ENCODE measurements around the gene SRBD1. TPM values are rescaled to one million over a fixed set of nuclear protein-coding genes. Genes with fewer than 3 reads are reported as not detected.

SRBD1 gene
- total and polyA plus RNA-seq, 2 experiments from 2014 or later, result 8.1 to 19.2 TPM

DNA sequence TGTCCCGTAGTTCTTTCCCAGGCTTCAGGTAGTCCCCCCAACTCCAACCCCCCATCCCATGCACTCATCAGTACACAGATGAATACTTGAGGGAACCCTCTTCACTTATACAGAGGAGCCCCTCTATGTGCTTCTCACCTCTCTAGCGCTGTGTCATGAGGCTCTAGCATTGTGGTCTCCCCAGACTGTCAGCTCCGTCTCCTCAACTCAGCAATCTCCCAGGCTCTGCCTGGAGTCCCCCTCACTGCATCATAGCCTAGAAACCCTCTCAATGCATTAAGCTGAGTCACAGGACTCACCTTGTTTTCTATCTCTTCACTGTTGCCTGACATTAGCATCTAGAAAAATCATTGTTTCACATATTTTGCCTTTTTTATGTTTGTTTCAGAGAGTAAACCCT lies 20.3 kb upstream of the SRBD1 start:
- in situ Hi-C loops (cut with MboI), result no loop called here
- TF ChIP-seq EZH2 (IDR thresholded peaks at IDR 0.05; ENCODE audit: insufficient read depth, poor library complexity, severe bottlenecking) (no peak), EZH2phosphoT487 (IDR thresholded peaks at IDR 0.05; ENCODE audit: insufficient read depth, low read depth) (no peak)
- Histone ChIP-seq H3K79me2 (ENCODE audit: insufficient read depth) (no peaks in the 10 kb centered on the region), H3K4me3 (no peak overlapping the region), H3K9me2 (ENCODE audit: insufficient read depth) (no peaks in the 10 kb centered on the region), H3K4me1 (ENCODE audit: insufficient read depth) (no peaks in the 10 kb centered on the region), H3K9me3 (ENCODE audit: low read depth) (no peaks in the 10 kb centered on the region), H3K9ac (no peak overlapping the region), H3K27me3 (replicated peaks; ENCODE audit: insufficient read depth) (no peaks in the 10 kb centered on the region), H3K27ac (no peak overlapping the region), H2AFZ (no peak overlapping the region), H3K4me2 (ENCODE audit: unreplicated experiment) (no peak overlapping the region), H3K36me3 (ENCODE audit: low read depth) (no peaks in the 10 kb centered on the region), H4K20me1 (ENCODE audit: insufficient read depth) (no peaks in the 10 kb centered on the region), H3F3A (ENCODE audit: insufficient read depth) (no peaks in the 10 kb centered on the region)
- DNase-seq, result no peak
- WGBS, 2 experiments (ENCODE audit: low coverage in 1 of 2, low lambda C conversion rate in 2 of 2, missing lambda C conversion rate in 2 of 2), result 85 to 91% methylated on average over 3 of the region's 3 CpGs

DNA sequence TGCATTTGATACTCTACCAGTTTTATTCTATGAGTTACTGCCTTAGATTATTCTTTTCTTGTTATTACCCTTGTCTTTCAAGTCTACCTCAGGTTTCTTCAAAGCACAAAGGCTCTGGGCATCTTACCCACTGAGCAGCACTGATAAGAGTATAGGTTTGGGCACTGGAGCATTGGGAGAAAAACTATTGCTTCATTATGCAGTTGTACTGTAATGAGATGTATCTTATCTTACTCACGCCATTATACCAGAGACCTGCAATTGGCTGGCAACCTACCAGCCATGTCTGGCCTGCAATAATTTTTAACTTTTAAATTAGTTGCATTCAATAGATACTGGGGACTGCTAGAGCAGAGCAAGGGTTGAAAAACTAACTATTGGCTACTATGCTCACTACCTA lies 18.9 kb upstream of the SRBD1 start:
- Histone ChIP-seq H2AFZ (no peak overlapping the region), H3K27me3 (replicated peaks; ENCODE audit: insufficient read depth) (no peaks in the 10 kb centered on the region), H3K9me2 (ENCODE audit: insufficient read depth) (no peaks in the 10 kb centered on the region), H4K20me1 (ENCODE audit: insufficient read depth) (no peaks in the 10 kb centered on the region), H3K4me2 (ENCODE audit: unreplicated experiment) (no peak overlapping the region), H3K4me3 (no peak overlapping the region), H3F3A (ENCODE audit: insufficient read depth) (no peaks in the 10 kb centered on the region), H3K4me1 (ENCODE audit: insufficient read depth) (no peaks in the 10 kb centered on the region), H3K9ac (no peak overlapping the region), H3K36me3 (ENCODE audit: low read depth) (no peaks in the 10 kb centered on the region), H3K79me2 (ENCODE audit: insufficient read depth) (no peaks in the 10 kb centered on the region), H3K9me3 (ENCODE audit: low read depth) (no peaks in the 10 kb centered on the region), H3K27ac (no peak overlapping the region)
- no peak for TF ChIP-seq EZH2 (IDR thresholded peaks at IDR 0.05; ENCODE audit: insufficient read depth, poor library complexity, severe bottlenecking)
- no peak for TF ChIP-seq EZH2phosphoT487 (IDR thresholded peaks at IDR 0.05; ENCODE audit: insufficient read depth, low read depth)
- WGBS, 2 experiments (ENCODE audit: low coverage in 1 of 2, low lambda C conversion rate in 2 of 2, missing lambda C conversion rate in 2 of 2), result 66 to 86% methylated on average over 1 of the region's 1 CpG
- in situ Hi-C loops (cut with MboI), result no loop called here
- DNase-seq, result no peak

DNA sequence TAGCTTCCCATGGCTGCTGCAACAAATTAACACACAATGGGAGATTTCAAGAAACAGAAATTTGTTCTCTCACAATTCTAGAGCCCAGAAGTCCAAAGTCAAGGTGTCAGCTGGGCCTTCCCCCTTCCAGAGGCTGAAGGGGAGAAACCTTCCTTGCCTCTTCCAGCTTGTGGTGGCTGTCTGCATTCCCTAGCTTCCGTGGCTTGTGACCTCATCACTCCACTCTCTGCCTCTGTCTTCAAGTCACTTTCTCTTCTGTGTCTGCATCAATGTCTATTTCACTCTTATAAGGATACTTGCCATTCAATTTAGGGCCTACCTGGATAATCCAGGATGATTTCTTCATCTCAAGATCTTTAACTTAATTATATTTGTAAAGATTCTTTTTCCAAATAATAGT lies 16.8 kb upstream of the SRBD1 start:
- no peaks in the 10 kb centered on the region for H3K9me2 ChIP-seq (ENCODE audit: insufficient read depth)
- H3K4me1 ChIP-seq (ENCODE audit: insufficient read depth), result no peaks in the 10 kb centered on the region
- H3K79me2 ChIP-seq (ENCODE audit: insufficient read depth), result no peaks in the 10 kb centered on the region
- H4K20me1 ChIP-seq (ENCODE audit: insufficient read depth), result no peaks in the 10 kb centered on the region
- peak; percentile 58 for DNase-seq
- H3K36me3 ChIP-seq (ENCODE audit: low read depth), result no peaks in the 10 kb centered on the region
- no peaks in the 10 kb centered on the region for H3K27me3 ChIP-seq (replicated peaks; ENCODE audit: insufficient read depth)
- no peak overlapping the region for H2AFZ ChIP-seq
- no peaks in the 10 kb centered on the region for H3F3A ChIP-seq (ENCODE audit: insufficient read depth)
- no peak overlapping the region for H3K4me2 ChIP-seq (ENCODE audit: unreplicated experiment)
- WGBS, 2 experiments (ENCODE audit: low coverage in 1 of 2, low lambda C conversion rate in 2 of 2, missing lambda C conversion rate in 2 of 2), result 33 to 42% methylated on average over 1 of the region's 1 CpG
- H3K9ac ChIP-seq, result no peak overlapping the region
- H3K4me3 ChIP-seq, result no peak overlapping the region
- H3K27ac ChIP-seq, result no peak overlapping the region
- TF ChIP-seq EZH2phosphoT487 (IDR thresholded peaks at IDR 0.05; ENCODE audit: insufficient read depth, low read depth), result no peak
- TF ChIP-seq EZH2 (IDR thresholded peaks at IDR 0.05; ENCODE audit: insufficient read depth, poor library complexity, severe bottlenecking), result no peak
- in situ Hi-C loops (cut with MboI), result no loop called here
- no peaks in the 10 kb centered on the region for H3K9me3 ChIP-seq (ENCODE audit: low read depth)

DNA sequence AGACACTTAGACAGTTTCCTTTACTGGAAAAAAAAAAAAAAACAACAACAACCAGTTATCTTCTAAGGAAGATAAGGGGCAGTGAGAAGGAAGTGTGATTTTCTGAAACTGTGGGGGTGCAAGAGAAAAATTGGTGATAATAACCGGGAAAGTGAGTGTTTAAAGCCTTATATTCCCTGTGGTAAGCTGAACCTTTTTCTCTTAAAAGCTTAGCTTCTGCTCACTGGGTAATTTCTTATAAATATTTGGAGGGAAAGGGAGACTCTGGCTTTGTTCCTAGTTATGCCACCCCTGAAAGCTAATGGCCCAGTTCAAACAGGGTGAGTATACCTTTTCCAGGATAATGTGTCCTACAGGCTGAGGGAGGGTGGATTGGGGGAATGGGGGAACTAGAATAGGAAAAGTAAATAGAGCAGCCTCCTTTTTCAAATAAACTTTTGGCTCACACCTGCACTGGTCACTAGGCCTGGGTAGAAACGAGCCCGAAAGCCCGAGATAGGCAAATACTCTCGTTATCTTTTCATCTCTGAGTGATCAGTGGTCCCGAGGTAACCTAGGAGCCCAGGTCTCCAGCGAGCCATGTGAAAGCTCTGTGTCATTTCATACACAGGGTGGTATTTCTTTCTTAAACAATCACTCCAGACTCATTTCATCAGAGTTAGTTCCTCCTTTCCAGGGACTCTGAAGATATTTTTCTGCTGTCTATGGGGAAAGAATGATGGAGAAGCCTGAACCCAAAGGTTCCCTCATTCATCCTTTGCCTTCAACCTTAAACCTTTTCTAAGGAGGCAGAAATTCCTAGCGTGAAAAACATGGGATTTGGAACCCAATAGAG lies 15.5 kb upstream of the SRBD1 start:
- TF ChIP-seq EZH2 (IDR thresholded peaks at IDR 0.05; ENCODE audit: insufficient read depth, poor library complexity, severe bottlenecking) (no peak), EZH2phosphoT487 (IDR thresholded peaks at IDR 0.05; ENCODE audit: insufficient read depth, low read depth) (no peak)
- Histone ChIP-seq H3K36me3 (ENCODE audit: low read depth) (no peaks in the 10 kb centered on the region), H3K4me1 (ENCODE audit: insufficient read depth) (no peaks in the 10 kb centered on the region), H3F3A (ENCODE audit: insufficient read depth) (no peaks in the 10 kb centered on the region), H3K4me2 (ENCODE audit: unreplicated experiment) (no peak overlapping the region), H2AFZ (no peak overlapping the region), H3K27ac (no peak overlapping the region), H3K9me3 (ENCODE audit: low read depth) (no peaks in the 10 kb centered on the region), H3K9ac (no peak overlapping the region), H4K20me1 (ENCODE audit: insufficient read depth) (no peaks in the 10 kb centered on the region), H3K79me2 (ENCODE audit: insufficient read depth) (no peaks in the 10 kb centered on the region), H3K4me3 (no peak overlapping the region), H3K27me3 (replicated peaks; ENCODE audit: insufficient read depth) (no peaks in the 10 kb centered on the region), H3K9me2 (ENCODE audit: insufficient read depth) (no peaks in the 10 kb centered on the region)
- in situ Hi-C loops (cut with MboI), result no loop called here
- DNase-seq, result no peak
- 80 to 81% methylated on average over 8 of the region's 8 CpGs for WGBS, 2 experiments (ENCODE audit: low coverage in 1 of 2, low lambda C conversion rate in 2 of 2, missing lambda C conversion rate in 2 of 2)
